ENCODE results near the gene CIRBP.

CIRBP gene

GRCh38 chr19:1223018-1223855 is 45.9 kb upstream of the CIRBP start:
- Histone ChIP-seq H3K27me3 (ENCODE audit: control insufficient read depth, low read length) (no peaks in the 10 kb centered on the region), H3K4me1 (ENCODE audit: control insufficient read depth, low read length) (no peaks in the 10 kb centered on the region), H3K9me3 (ENCODE audit: control insufficient read depth, insufficient read depth, low read length) (no peaks in the 10 kb centered on the region), H3K4me2 (ENCODE audit: low read length) (no peak overlapping the region), H3K36me3 (ENCODE audit: control insufficient read depth, low read length) (peaks cover 65% of the 10 kb centered on the region), H3K27ac (ENCODE audit: low read depth, low read length) (no peak overlapping the region), H3K9me2 (replicated peaks; ENCODE audit: control insufficient read depth, low read length) (no peaks in the 10 kb centered on the region), H3K79me2 (ENCODE audit: control insufficient read depth, low read length) (peaks cover 22% of the 10 kb centered on the region), H3K4me3 (ENCODE audit: low read length) (no peak overlapping the region), H4K20me1 (ENCODE audit: control insufficient read depth, insufficient read depth, low read depth, low read length) (peaks cover 3% of the 10 kb centered on the region; the same call in 1 of the 2 replicates), H3F3A (ENCODE audit: control insufficient read depth, insufficient read depth) (no peaks in the 10 kb centered on the region)
- peak; percentile 62 for TF ChIP-seq CTCF (IDR thresholded peaks at IDR 0.05; ENCODE audit: low read depth, low read length, poor library complexity, severe bottlenecking)
- no peak for TF ChIP-seq EZH2phosphoT487 (IDR thresholded peaks at IDR 0.05; ENCODE audit: borderline replicate concordance, low read length)

- H3K36me3 ChIP-seq (ENCODE audit: control insufficient read depth, low read length) = peaks cover 65% of the 10 kb centered on the region
These were observed 44.9 kb upstream of the CIRBP start for GRCh38 chr19:1224047-1224825.

GRCh38 chr19:1224847-1225246 is 44.3 kb upstream of the CIRBP start:
- Histone ChIP-seq H3K9me3 (ENCODE audit: control insufficient read depth, insufficient read depth, low read length) (no peaks in the 10 kb centered on the region), H3K4me1 (ENCODE audit: control insufficient read depth, low read length) (no peaks in the 10 kb centered on the region), H3K27me3 (ENCODE audit: control insufficient read depth, low read length) (no peaks in the 10 kb centered on the region), H3K79me2 (ENCODE audit: control insufficient read depth, low read length) (peaks cover 11% of the 10 kb centered on the region), H3K4me2 (ENCODE audit: low read length) (no peak overlapping the region), H3K27ac (ENCODE audit: low read depth, low read length) (no peak overlapping the region), H3K4me3 (ENCODE audit: low read length) (no peak overlapping the region), H3K36me3 (ENCODE audit: control insufficient read depth, low read length) (peaks cover 64% of the 10 kb centered on the region), H4K20me1 (ENCODE audit: control insufficient read depth, insufficient read depth, low read depth, low read length) (no peaks in the 10 kb centered on the region), H3K9me2 (replicated peaks; ENCODE audit: control insufficient read depth, low read length) (no peaks in the 10 kb centered on the region), H3F3A (ENCODE audit: control insufficient read depth, insufficient read depth) (no peaks in the 10 kb centered on the region)
- no peak for TF ChIP-seq EZH2phosphoT487 (IDR thresholded peaks at IDR 0.05; ENCODE audit: borderline replicate concordance, low read length)
- TF ChIP-seq CTCF (IDR thresholded peaks at IDR 0.05; ENCODE audit: low read depth, low read length, poor library complexity, severe bottlenecking) = no peak

More at GRCh38 chr19:1224047-1224825, 44.9 kb upstream of the CIRBP start:
- H3K27ac ChIP-seq (ENCODE audit: low read depth, low read length) = no peak overlapping the region
- TF ChIP-seq CTCF (IDR thresholded peaks at IDR 0.05; ENCODE audit: low read depth, low read length, poor library complexity, severe bottlenecking) (no peak), EZH2phosphoT487 (IDR thresholded peaks at IDR 0.05; ENCODE audit: borderline replicate concordance, low read length) (no peak)
- no peaks in the 10 kb centered on the region for H4K20me1 ChIP-seq (ENCODE audit: control insufficient read depth, insufficient read depth, low read depth, low read length)
- H3K27me3 ChIP-seq (ENCODE audit: control insufficient read depth, low read length) = no peaks in the 10 kb centered on the region
- peaks cover 12% of the 10 kb centered on the region for H3K79me2 ChIP-seq (ENCODE audit: control insufficient read depth, low read length)
- no peaks in the 10 kb centered on the region for H3F3A ChIP-seq (ENCODE audit: control insufficient read depth, insufficient read depth)
- no peak overlapping the region for H3K4me2 ChIP-seq (ENCODE audit: low read length)
- H3K4me1 ChIP-seq (ENCODE audit: control insufficient read depth, low read length) = no peaks in the 10 kb centered on the region
- no peaks in the 10 kb centered on the region for H3K9me3 ChIP-seq (ENCODE audit: control insufficient read depth, insufficient read depth, low read length)
- no peak overlapping the region for H3K4me3 ChIP-seq (ENCODE audit: low read length)
- H3K9me2 ChIP-seq (replicated peaks; ENCODE audit: control insufficient read depth, low read length) = no peaks in the 10 kb centered on the region

All from DOHH2 (cell line).